Esophagus (tissue), 2 donors: Measurements from ENCODE around the gene INPP5F. TPM values are rescaled to one million over a fixed set of nuclear protein-coding genes. Genes with fewer than 3 reads are reported as not detected.
"Not testable (repeated sequence)": the region's sequence is repeated elsewhere in the genome, so short reads cannot be mapped to it uniquely, and the experiment has no call there.

Experiments used
- H3K27ac ChIP-seq, 2 donors: one replicate each; pipeline ENCODE4 v1.5.1; 2013; ENCODE audit warnings: low read depth in 2 of 2, mild to moderate bottlenecking in 2 of 2, inconsistent platforms in 1 of 2, low read length in 1 of 2, moderate library complexity in 1 of 2
- H3K27me3 ChIP-seq, 2 donors: one replicate each; pipeline ENCODE4 v1.6.1; 2013; ENCODE audit warnings: low read length in 2 of 2, control low read depth in 1 of 2, mild to moderate bottlenecking in 1 of 2; ENCODE audit not compliant: insufficient read depth in 2 of 2, control insufficient read depth in 1 of 2
- H3K36me3 ChIP-seq, 2 donors: one replicate each; pipeline ENCODE4 v1.6.1; 2013; ENCODE audit warnings: low read length in 1 of 2; ENCODE audit not compliant: control insufficient read depth in 2 of 2, insufficient read depth in 2 of 2
- H3K4me1 ChIP-seq, 2 donors: one replicate each; pipeline ENCODE4 v1.6.1; 2013; ENCODE audit warnings: low read length in 1 of 2; ENCODE audit not compliant: control insufficient read depth in 2 of 2, insufficient read depth in 2 of 2
- H3K4me3 ChIP-seq, 2 donors: one replicate each; pipeline ENCODE4 v1.5.1; 2013; ENCODE audit warnings: low read length in 2 of 2, mild to moderate bottlenecking in 2 of 2, low read depth in 1 of 2, moderate library complexity in 1 of 2
- H3K9me3 ChIP-seq, 2 donors: one replicate each; pipeline ENCODE4 v1.6.1; 2013; ENCODE audit warnings: mild to moderate bottlenecking in 2 of 2, low read depth in 1 of 2, low read length in 1 of 2, moderate library complexity in 1 of 2; ENCODE audit not compliant: control insufficient read depth in 2 of 2, insufficient read depth in 1 of 2
- WGBS, 2 donors: extraction: QIAGEN DNeasy Blood & Tissue Kit; methylation state at CpG; one replicate each; pipeline ENCODE4 v1.1.7; 2013; 5-methylcytosine and 5-hydroxymethylcytosine counted together
- polyA plus RNA-seq, 2 donors: library from polyadenylated mRNA; stranded (reverse); fragments of 200-250 nt; gene quantifications; one replicate each; pipeline ENCODE4 v1.2.3, GENCODE V29; 2013
- donor health status: healthy with polysubstance abuse.
- donor health status: Bipolar disorder and iron deficiency.

INPP5F gene
- polyA plus RNA-seq, 2 donors: 5.1 to 5.8 TPM

- H3K27ac ChIP-seq: no peak overlapping the region
- 66 to 70% methylated on average over 4 of the region's 4 CpGs for WGBS, 2 donors
- no peaks in the 10 kb centered on the region for H3K36me3 ChIP-seq
- H3K9me3 ChIP-seq: no peaks in the 10 kb centered on the region
- peaks cover 0 to 4% of the 10 kb centered on the region in 2 donors for H3K4me1 ChIP-seq
- H3K4me3 ChIP-seq: no peak overlapping the region
- no peaks in the 10 kb centered on the region for H3K27me3 ChIP-seq
These were observed 42.7 kb downstream of the INPP5F start for GRCh38 chr10:119768455-119769094.

GRCh38 chr10:119769886-119770285 is 44.0 kb downstream of the INPP5F start:
- H3K27me3 ChIP-seq: no peaks in the 10 kb centered on the region
- 35 to 38% methylated on average over 2 of the region's 2 CpGs for WGBS, 2 donors
- no peak overlapping the region for H3K4me3 ChIP-seq
- H3K36me3 ChIP-seq: no peaks in the 10 kb centered on the region
- H3K9me3 ChIP-seq: no peaks in the 10 kb centered on the region
- no peak overlapping the region for H3K27ac ChIP-seq
- H3K4me1 ChIP-seq: peaks cover 0 to 4% of the 10 kb centered on the region in 2 donors

GRCh38 chr10:119770928-119771327 is 45.1 kb downstream of the INPP5F start:
- no peak overlapping the region for H3K27ac ChIP-seq
- no peaks in the 10 kb centered on the region for H3K27me3 ChIP-seq
- 84 to 87% methylated on average over 2 of the region's 2 CpGs for WGBS, 2 donors
- no peaks in the 10 kb centered on the region for H3K9me3 ChIP-seq
- peaks cover 0 to 4% of the 10 kb centered on the region in 2 donors for H3K4me1 ChIP-seq
- no peaks in the 10 kb centered on the region for H3K36me3 ChIP-seq
- no peak overlapping the region for H3K4me3 ChIP-seq

- Histone ChIP-seq H3K4me3 (no peak overlapping the region), H3K4me1 (peaks cover 0 to 4% of the 10 kb centered on the region in 2 donors), H3K36me3 (no peaks in the 10 kb centered on the region), H3K9me3 (no peaks in the 10 kb centered on the region), H3K27ac (no peak overlapping the region), H3K27me3 (no peaks in the 10 kb centered on the region)
- WGBS, 2 donors: 87 to 89% methylated on average over 4 of the region's 4 CpGs
These were observed 46.5 kb downstream of the INPP5F start for GRCh38 chr10:119772334-119772733.

GRCh38 chr10:119773041-119773440 is 47.2 kb downstream of the INPP5F start:
- H3K9me3 ChIP-seq, H3K27me3 ChIP-seq, H3K27ac ChIP-seq, H3K36me3 ChIP-seq, H3K4me1 ChIP-seq, H3K4me3 ChIP-seq: not testable (repeated sequence)
- WGBS, 2 donors: 95 to 98% methylated on average over 3 of the region's 3 CpGs

GRCh38 chr10:119775529-119775928 is 49.7 kb downstream of the INPP5F start:
- no peaks in the 10 kb centered on the region for H3K36me3 ChIP-seq
- no peaks in the 10 kb centered on the region for H3K27me3 ChIP-seq
- no peak overlapping the region for H3K27ac ChIP-seq
- H3K4me1 ChIP-seq: no peaks in the 10 kb centered on the region
- H3K4me3 ChIP-seq: no peak overlapping the region
- no peaks in the 10 kb centered on the region for H3K9me3 ChIP-seq
- WGBS, 2 donors: 83 to 84% methylated on average over 1 of the region's 1 CpG

GRCh38 chr10:119776536-119776935 is 50.7 kb downstream of the INPP5F start:
- 77 to 96% methylated on average over 1 of the region's 1 CpG for WGBS, 2 donors
- H3K9me3 ChIP-seq: no peaks in the 10 kb centered on the region
- H3K27ac ChIP-seq: no peak overlapping the region
- no peaks in the 10 kb centered on the region for H3K36me3 ChIP-seq
- H3K4me1 ChIP-seq: no peaks in the 10 kb centered on the region
- H3K4me3 ChIP-seq: no peak overlapping the region
- no peaks in the 10 kb centered on the region for H3K27me3 ChIP-seq

GRCh38 chr10:119777686-119778085 is 51.8 kb downstream of the INPP5F start:
- Histone ChIP-seq H3K36me3 (no peaks in the 10 kb centered on the region), H3K27ac (no peak overlapping the region), H3K4me1 (no peaks in the 10 kb centered on the region), H3K27me3 (no peaks in the 10 kb centered on the region), H3K4me3 (no peak overlapping the region), H3K9me3 (no peaks in the 10 kb centered on the region)
- 94 to 96% methylated on average over 3 of the region's 3 CpGs for WGBS, 2 donors

GRCh38 chr10:119778776-119779445 is 53.1 kb downstream of the INPP5F start:
- 87 to 88% methylated on average over 7 of the region's 7 CpGs for WGBS, 2 donors
- Histone ChIP-seq H3K4me1 (no peaks in the 10 kb centered on the region), H3K36me3 (no peaks in the 10 kb centered on the region), H3K27me3 (no peaks in the 10 kb centered on the region), H3K9me3 (no peaks in the 10 kb centered on the region), H3K4me3 (no peak overlapping the region), H3K27ac (no peak overlapping the region)
